Stimulated activated CD4-positive, alpha-beta T cell treated with anti-CD3 and anti-CD28 coated beads, Interleukin-12 subunit alpha, Interleukin-12 subunit beta, amount 100 ng/mL, for 4 hours (primary cell): ENCODE data around the gene RASA4.
"Not testable (repeated sequence)": the region's sequence is repeated elsewhere in the genome, so short reads cannot be mapped to it uniquely, and the experiment has no call there.

Source experiments
- DNase-seq: peaks from one replicate; pipeline ENCODE4 v3.0.0-alpha.2; 2020

The RASA4 gene

GRCh38 chr7:102604431-102605145 lies 12.0 kb downstream of the RASA4 start:
- DNase-seq: not testable (repeated sequence)

DNA sequence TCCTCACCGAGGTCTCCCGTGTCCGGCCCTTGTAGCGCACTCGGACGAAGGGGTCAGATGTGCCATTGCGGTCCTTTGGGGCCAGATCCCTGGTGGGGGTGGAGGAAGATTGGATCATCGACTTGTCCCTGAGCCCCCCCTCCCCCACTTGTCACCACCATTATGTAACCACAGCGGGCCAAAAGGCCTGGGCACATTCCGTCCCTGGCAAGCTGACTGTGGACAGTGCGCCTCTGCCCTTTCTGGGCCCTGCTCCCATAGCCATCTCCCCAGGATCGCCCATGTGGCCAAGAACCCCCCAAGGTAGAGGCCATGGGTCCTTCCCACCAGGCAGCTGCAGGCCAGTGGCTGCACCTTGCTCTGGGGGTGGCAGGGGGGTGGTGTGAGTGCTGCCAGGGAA lies 14.2 kb downstream of the RASA4 start:
- DNase-seq: not testable (repeated sequence)

GRCh38 chr7:102599699-102600098 lies 16.9 kb downstream of the RASA4 start:
- DNase-seq: not testable (repeated sequence)

- DNase-seq: not testable (repeated sequence)
Observed at GRCh38 chr7:102596036-102596435, 20.5 kb downstream of the RASA4 start.

- DNase-seq: not testable (repeated sequence)
Observed at GRCh38 chr7:102593637-102594334, 22.8 kb downstream of the RASA4 start.

DNA sequence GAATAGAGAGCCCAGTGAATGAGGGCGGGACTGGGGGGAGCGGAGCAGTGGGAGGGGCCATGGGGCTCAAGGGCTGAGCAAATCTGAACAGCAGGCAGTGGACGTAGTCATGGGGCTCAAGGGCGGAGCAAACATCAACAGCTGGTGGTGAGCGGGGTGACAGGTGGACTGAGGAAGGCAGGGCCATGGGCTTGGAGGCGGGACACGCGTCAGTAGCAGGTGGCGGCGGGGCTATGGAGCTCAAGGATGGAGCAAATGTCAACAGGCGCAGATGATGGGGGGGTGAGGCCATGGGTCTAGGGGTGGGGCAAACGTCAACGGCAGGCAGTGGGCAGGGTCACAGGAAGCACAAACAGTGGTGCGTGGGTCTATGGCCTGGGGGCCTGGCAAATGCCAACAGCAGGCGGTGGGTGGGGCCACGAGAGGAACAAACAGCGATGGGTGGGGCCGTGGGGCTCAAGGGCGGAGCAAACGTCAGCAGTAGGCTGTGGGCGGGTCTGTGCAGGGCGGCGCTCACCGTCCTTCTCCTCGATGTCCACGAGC lies 24.0 kb downstream of the RASA4 start:
- peak; percentile 24 for DNase-seq

DNA sequence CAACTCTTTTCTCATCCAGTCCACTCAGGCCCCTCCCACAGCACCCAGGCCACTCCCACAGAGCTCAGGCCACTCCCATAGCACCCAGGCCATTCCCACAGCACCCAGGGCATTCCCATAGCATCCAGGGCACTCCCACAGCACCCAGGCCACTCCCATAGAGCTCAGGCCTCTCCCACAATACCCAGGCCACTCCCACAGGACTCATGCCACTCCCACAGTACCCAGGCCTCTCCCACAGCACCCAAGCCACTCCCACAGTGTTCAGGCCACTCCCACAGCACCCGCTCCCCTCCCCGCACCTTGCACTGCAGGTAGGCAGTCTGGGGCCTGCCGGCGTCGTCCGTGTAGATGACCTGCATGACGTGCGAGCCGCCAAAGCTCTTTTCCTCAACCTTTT lies 26.7 kb downstream of the RASA4 start:
- DNase-seq: not testable (repeated sequence)

GRCh38 chr7:102583495-102583894 lies 33.1 kb downstream of the RASA4 start:
- DNase-seq: not testable (repeated sequence)

- DNase-seq: not testable (repeated sequence)
Observed at GRCh38 chr7:102581722-102582121, 34.8 kb downstream of the RASA4 start.

DNA sequence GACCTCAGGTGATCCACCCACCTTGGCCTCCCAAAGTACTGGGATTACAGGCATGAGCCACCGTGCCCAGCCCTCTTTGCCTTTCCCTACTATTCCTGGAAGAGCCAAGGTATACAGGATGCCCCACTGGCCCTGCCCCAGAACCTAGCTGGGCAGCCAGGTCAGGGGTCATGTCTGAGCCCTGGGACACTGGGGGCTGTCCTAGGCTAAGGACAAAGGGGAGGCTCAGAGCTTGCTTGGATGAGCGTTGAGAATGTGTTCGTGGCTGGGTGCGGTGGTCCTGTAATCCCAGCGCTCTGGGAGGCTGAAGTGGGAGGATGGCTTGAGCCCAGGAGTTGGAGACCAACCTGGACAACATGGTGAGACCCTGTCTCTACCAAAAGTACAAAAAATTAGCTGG lies 38.1 kb downstream of the RASA4 start:
- not testable (repeated sequence) for DNase-seq

DNA sequence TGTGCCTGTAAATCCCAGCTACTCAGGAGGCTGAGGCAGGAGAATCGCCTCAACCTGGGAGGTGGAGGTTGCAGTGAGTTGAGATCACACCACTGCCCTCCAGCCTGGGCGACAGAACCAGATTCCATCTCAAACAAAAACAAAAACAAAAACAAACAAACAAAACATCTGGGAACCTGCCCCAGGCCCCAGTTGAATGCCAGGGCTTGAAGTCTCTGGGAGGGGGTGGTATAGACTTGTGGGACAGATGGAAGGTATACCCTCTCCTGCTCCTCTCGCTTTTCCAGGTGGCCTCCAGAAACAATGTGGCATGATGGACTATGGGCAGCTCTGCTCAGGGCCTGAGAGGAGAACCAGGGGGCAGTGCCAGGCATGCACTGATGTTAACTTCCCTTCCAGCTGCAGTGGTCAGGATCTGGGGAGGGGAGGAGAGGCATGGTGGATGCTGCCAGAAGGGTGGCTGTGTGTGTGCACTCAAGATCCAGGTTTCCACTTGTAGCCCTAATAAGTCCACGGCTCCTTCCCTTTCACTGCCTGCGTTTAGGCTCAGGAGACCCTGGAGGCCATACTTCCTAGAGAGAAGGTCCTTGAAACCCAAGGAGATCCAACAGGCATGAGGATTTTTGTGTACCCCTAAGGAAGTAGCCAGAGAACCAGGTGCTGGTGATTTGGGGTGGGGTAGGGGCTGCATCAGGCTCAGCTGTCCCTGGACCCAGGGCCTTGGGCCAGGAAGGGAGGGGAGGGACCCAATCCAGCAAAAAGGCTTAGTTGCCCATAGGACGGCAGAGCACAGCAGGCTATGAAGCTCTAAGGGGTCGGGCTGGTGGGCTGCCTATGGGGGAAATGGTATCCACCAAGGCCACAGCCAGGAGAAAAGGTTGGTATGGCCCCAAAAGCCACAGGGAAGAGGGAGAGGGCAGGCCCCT lies 39.0 kb downstream of the RASA4 start:
- DNase-seq: not testable (repeated sequence)

DNA sequence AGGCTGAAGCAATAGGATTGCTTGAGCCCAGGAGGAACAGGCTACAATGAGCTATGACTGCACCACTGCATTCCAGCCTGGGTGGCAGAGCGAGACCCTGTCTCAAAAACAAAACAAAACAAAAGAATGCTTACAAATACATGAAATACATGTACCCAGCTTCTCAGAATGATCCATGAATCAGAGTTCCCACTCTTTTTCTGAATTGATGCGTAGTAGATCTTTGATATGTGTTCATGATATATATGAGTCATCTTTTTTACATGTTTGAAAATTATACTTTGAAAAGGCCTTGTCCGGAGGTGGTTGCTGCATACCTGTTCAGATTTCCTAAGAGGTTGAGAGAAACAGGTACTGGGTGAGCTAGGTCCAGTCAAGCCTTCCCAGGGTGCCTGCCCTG lies 40.2 kb downstream of the RASA4 start:
- not testable (repeated sequence) for DNase-seq

DNA sequence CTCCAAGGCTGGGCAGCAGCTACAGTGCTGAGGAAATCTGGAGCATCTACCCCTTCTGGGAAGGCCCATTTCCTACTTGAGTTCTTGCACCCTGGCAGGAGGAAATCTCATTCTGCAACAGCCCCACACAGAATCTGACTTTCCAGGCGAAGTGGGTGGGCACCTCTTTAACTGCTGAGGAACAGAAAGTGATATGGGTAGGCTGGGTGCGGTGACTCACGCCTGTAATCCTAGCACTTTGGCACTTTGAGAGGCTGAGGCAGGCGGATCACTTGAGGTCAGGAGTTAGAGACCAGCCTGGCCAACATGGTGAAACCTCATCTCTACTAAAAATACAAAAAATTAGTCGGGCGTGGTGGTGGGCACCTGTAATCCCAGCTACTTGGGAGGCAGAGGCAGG lies 41.9 kb downstream of the RASA4 start:
- DNase-seq: not testable (repeated sequence)

DNA sequence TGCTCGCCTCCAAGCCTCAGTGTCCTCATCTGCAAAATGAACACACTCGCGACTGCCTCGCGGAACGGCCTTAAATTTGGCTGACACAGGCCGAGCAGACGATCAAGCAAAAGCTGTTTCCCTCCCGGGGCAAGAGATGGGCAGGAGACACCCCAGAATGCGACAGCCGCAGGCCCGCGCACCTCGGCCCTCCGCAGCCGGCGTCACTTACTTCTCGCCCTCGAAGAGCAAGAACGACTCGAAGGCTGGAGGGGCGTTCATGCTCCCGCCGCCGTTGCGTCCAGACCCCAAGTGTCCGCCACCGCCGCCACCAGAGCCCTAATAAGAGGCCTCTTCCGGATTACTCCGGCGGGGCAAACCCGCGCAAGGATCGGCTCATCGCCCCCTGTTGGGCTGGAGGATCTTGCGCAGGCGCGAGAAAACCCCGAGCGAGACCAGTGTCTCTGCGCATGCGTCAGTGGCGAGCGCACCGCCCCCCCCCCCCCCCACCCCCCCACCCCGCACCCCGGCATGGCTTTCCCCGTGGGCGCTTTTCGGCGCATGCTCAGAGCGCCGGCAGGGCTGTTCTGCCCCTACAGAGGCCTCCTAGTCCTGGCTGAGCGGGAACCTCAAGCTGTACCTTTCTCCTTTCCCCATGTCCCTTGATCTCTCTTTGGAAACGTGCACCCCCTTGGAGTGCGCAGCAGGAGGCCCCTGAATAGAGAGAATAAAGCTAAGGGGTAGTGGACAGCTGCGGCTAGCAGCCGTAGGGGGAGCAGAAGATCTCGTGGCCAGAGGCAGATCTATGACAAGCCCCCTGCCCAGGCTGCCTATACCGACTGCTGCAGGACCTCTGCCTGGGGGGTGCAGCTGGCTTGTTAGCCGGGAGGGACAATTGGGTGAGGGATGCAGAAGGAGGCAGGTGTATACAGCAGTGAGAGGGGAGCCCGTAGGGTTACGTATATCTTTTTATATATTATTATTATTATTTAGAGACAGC lies 44.0 kb downstream of the RASA4 start, which contains the start of gene POLR2J3:
Gene POLR2J3, minus strand, starts transcription at position 323 of the 979 bp plus-strand sequence. Its CDS starts 62 bp downstream, at position 261.
- peak; percentile 100 for DNase-seq

DNA sequence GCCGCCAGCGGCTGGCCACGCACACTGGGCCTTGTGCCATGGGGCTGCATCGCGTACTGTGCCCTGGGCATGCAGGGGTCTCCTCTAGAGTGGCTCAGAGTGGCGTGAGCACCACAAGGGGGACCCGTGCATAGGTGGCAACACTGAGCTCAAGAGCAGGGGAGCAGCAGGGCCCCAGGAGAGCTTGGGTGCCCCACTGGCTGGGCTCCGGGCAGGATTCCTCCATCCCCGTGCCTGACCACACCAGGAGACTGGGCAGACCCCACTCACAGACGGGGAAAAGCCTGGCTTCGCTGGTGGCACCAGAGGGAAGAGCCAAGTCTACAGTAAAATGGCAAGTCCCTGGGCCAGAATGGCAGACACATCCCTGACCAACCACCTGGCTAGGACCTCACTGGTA lies 47.9 kb downstream of the RASA4 start:
- DNase-seq: not testable (repeated sequence)

DNA sequence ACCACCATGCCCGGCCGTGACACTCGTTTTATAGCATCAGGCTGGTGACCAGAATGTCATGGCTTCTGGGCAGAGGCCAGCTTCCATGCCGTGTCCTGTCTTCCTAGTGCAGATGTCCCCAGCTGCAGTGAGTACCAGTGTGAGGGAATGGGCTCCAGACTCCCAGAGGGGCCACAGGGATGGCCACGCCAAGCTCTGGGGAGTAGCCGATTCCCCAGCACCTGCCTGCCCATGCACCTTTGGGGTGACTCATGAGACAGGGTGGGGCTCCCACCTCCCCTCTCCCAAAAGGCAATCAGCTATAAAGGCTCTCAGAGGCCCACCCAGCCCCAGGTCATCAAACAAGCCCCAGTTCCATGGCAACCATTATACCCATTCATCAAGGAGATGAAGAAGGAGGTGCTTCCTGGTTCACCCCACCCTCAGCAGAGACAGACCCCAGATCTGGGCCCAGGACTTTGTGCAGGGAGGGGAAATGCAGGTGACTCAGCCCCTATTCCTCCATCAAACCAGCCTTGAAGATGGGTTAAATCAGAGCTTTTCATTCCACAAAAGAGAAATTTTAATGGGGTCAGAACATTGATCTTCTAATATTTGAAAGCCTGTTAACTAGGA lies 65.6 kb downstream of the RASA4 start, which contains the start of gene SPDYE2:
Gene SPDYE2, plus strand, starts transcription at position 419 of the 615 bp plus-strand sequence. CDS start 2,030 bp downstream, outside the sequence.
- DNase-seq: not testable (repeated sequence)

DNA sequence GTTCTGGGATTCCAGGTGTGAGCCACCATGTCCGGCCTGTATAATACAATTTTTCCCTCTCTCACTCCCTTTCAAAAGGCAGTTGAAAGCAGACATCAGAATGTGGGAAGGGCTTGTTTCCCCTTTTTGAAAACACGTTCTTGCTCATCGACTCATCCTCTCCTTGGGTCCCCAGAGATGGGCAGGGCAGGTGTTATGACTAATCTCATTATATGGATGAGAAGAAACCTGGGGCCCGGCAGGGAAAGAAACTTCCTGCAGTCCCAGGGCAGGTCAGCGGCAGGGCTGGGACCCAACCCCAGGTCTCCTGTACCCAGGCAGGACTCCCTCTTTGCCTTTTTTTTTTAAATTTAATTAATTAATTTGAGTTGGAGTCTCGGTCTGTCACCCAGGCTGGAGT lies 70.2 kb downstream of the RASA4 start:
- DNase-seq: not testable (repeated sequence)

- DNase-seq: not testable (repeated sequence)
Observed at GRCh38 chr7:102545288-102545687, 71.3 kb downstream of the RASA4 start.

- not testable (repeated sequence) for DNase-seq
Observed at GRCh38 chr7:102544372-102544771, 72.2 kb downstream of the RASA4 start.

DNA sequence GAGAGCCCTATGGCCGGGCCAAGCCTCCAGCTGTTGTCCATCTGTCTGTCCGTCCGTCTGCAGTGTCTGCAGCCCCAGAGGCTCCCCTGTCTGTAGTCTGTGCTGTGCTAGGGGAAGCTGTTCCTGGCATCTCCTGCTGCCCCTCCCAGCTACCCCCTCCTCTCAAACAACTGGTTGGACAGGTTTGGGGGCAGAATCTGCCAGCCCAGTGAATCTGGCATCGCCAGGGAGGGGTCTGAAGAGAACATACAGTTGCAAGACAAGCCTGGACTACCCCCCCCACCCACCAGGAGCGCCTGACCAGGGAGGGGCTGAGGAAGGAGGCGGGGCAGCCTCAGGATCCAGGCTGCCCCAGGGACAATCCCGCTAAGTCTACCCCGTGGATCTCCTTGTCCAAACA lies 73.0 kb downstream of the RASA4 start, which contains the start of gene UPK3BL2:
Gene UPK3BL2, minus strand, starts transcription at position 101 of the 400 bp plus-strand sequence. Its CDS starts 60 bp downstream, at position 41.
- not testable (repeated sequence) for DNase-seq

- not testable (repeated sequence) for DNase-seq
Observed at GRCh38 chr7:102542771-102543170, 73.8 kb downstream of the RASA4 start.
